Liver (tissue), 9 donors: ENCODE results near the gene ADA. TPM values are rescaled to one million over a fixed set of nuclear protein-coding genes. Genes with fewer than 3 reads are reported as not detected.

Experiments used
- DNase-seq: peaks from one replicate; pipeline ENCODE4 v3.0.0-alpha.2; 2017; ENCODE audit warnings: low spot score
- H3K27ac ChIP-seq, 2 donors: one replicate each; pipeline ENCODE4 v1.7.0; 2013; ENCODE audit warnings: inconsistent platforms in 2 of 2, low read length in 2 of 2, control low read depth in 1 of 2, low read depth in 1 of 2, mild to moderate bottlenecking in 1 of 2
- H3K27me3 ChIP-seq, 4 donors: one replicate each; pipeline versions ENCODE4 v1.6.1 to v1.7.0; 2013; ENCODE audit warnings: low read length in 3 of 4, inconsistent platforms in 1 of 4, mild to moderate bottlenecking in 1 of 4, moderate library complexity in 1 of 4; ENCODE audit not compliant: control insufficient read depth in 4 of 4, insufficient read depth in 4 of 4
- H3K36me3 ChIP-seq, 4 donors: one replicate each; pipeline versions ENCODE4 v1.6.1 to v1.7.0; 2013; ENCODE audit warnings: low read length in 3 of 4, mild to moderate bottlenecking in 3 of 4, low read depth in 1 of 4, moderate library complexity in 1 of 4; ENCODE audit not compliant: control insufficient read depth in 4 of 4, insufficient read depth in 3 of 4
- H3K4me1 ChIP-seq, 4 donors: one replicate each; pipeline versions ENCODE4 v1.6.1 to v1.7.0; 2013; ENCODE audit warnings: low read length in 3 of 4, mild to moderate bottlenecking in 3 of 4, moderate library complexity in 1 of 4; ENCODE audit not compliant: control insufficient read depth in 4 of 4, insufficient read depth in 4 of 4
- H3K4me3 ChIP-seq, 3 donors: one replicate each; pipeline versions ENCODE4 v1.6.1 to v1.7.0; 2013; ENCODE audit warnings: low read length in 3 of 3, control low read depth in 1 of 3, low read depth in 1 of 3, mild to moderate bottlenecking in 1 of 3
- H3K9ac ChIP-seq, 2 donors: one replicate each; pipeline ENCODE4 v1.7.0; 2013; ENCODE audit warnings: low read length in 2 of 2, mild to moderate bottlenecking in 2 of 2, moderate library complexity in 2 of 2, control low read depth in 1 of 2, low read depth in 1 of 2
- H3K9me3 ChIP-seq, 4 donors: one replicate each; pipeline versions ENCODE4 v1.6.1 to v1.7.0; 2013; ENCODE audit warnings: low read length in 3 of 4; ENCODE audit not compliant: control insufficient read depth in 4 of 4
- ATF3 ChIP-seq: IDR thresholded peaks from 2 replicates; pipeline ENCODE4 v1.6.1; 2016; ENCODE audit warnings: antibody characterized with exemption
- CTCF ChIP-seq: fragments of 150-350 bp; IDR thresholded peaks from 2 replicates; pipeline ENCODE4 v1.5.1; 2017; ENCODE audit warnings: improper control_type of control experiment, low read depth, low read length; ENCODE audit not compliant: missing input control
- EGR1 ChIP-seq, 2 donors: IDR thresholded peaks; 2 replicates each; pipeline ENCODE4 v1.6.1; 2016 to 2018; ENCODE audit warnings: antibody characterized with exemption in 2 of 2, low read depth in 2 of 2
- FOXA1 ChIP-seq: IDR thresholded peaks from 2 replicates; pipeline ENCODE4 v1.6.1; 2016; ENCODE audit warnings: antibody characterized with exemption
- FOXA2 ChIP-seq: IDR thresholded peaks from 2 replicates; pipeline ENCODE4 v1.6.1; 2016; ENCODE audit warnings: antibody characterized with exemption
- GABPA ChIP-seq, 2 donors: IDR thresholded peaks in 1 of 2; conservative IDR thresholded peaks in 1 of 2; 2 replicates each; pipeline ENCODE4 v1.6.1; 2016; ENCODE audit warnings: antibody characterized with exemption in 2 of 2, mild to moderate bottlenecking in 1 of 2, moderate library complexity in 1 of 2
- HNF4A ChIP-seq, 2 donors: conservative IDR thresholded peaks; 2 replicates each; pipeline ENCODE4 v1.6.1; 2016; ENCODE audit warnings: antibody characterized with exemption in 2 of 2, mild to moderate bottlenecking in 2 of 2
- HNF4G ChIP-seq: IDR thresholded peaks from 2 replicates; pipeline ENCODE4 v1.6.1; 2016; ENCODE audit warnings: antibody characterized with exemption
- JUND ChIP-seq, 2 donors: IDR thresholded peaks; 2 replicates each; pipeline ENCODE4 v1.6.1; 2016; ENCODE audit warnings: antibody characterized with exemption in 2 of 2
- MAX ChIP-seq: IDR thresholded peaks from 2 replicates; pipeline ENCODE4 v1.6.1; 2016; ENCODE audit warnings: antibody characterized with exemption
- NR2F2 ChIP-seq: IDR thresholded peaks from 2 replicates; pipeline ENCODE4 v1.6.1; 2016; ENCODE audit warnings: antibody characterized with exemption
- RAD21 ChIP-seq, 2 donors: IDR thresholded peaks; 2 replicates each; pipeline ENCODE4 v1.6.1; 2016; ENCODE audit warnings: antibody characterized with exemption in 2 of 2, mild to moderate bottlenecking in 2 of 2
- REST ChIP-seq: IDR thresholded peaks from 2 replicates; pipeline ENCODE4 v1.6.1; 2016; ENCODE audit warnings: antibody characterized with exemption, mild to moderate bottlenecking
- RXRA ChIP-seq, 2 donors: IDR thresholded peaks; 2 replicates each; pipeline ENCODE4 v1.6.1; 2017 to 2018; ENCODE audit warnings: antibody characterized with exemption in 2 of 2, mild to moderate bottlenecking in 1 of 2
- SP1 ChIP-seq: IDR thresholded peaks from 2 replicates; pipeline ENCODE4 v1.6.1; 2018; ENCODE audit warnings: antibody characterized with exemption, mild to moderate bottlenecking
- TAF1 ChIP-seq: conservative IDR thresholded peaks from 2 replicates; pipeline ENCODE4 v1.6.1; 2016; ENCODE audit warnings: antibody characterized with exemption, mild to moderate bottlenecking
- YY1 ChIP-seq: IDR thresholded peaks from 2 replicates; pipeline ENCODE4 v1.6.1; 2016; ENCODE audit warnings: antibody characterized with exemption, mild to moderate bottlenecking
- ZBTB33 ChIP-seq: IDR thresholded peaks from 2 replicates; pipeline ENCODE4 v1.6.1; 2016; ENCODE audit warnings: antibody characterized with exemption
- WGBS: extraction: QIAGEN DNeasy Blood & Tissue Kit; methylation state at CpG from one replicate; pipeline ENCODE4 v1.1.7; 2013; 5-methylcytosine and 5-hydroxymethylcytosine counted together
- polyA plus RNA-seq, 2 donors: library from polyadenylated mRNA; stranded (reverse) in 1 of 2; unstranded in 1 of 2; fragments of 200-250 nt in 1 of 2; fragments of >200 nt in 1 of 2; fragmentation: Nextera tagmentation in 1 of 2; extraction: Ambion mirVana in 1 of 2; gene quantifications; one replicate each; pipeline versions ENCODE4 v1.2.1 to v1.2.3, GENCODE V29; 2013 to 2015
- total RNA-seq, 2 donors: library from RNA; depleted of rRNA; stranded (reverse); fragments of >200 nt; gene quantifications; one replicate each; pipeline ENCODE4 v1.2.3, GENCODE V29; 2014
- donor health status: healthy.
- donor health status: healthy.
- donor health status: healthy.
- donor health status: healthy.
- donor health status: healthy.

Gene ADA
- total and polyA plus RNA-seq, 4 donors, result 2.9 to 7.7 (median 3.0) TPM

- DNase-seq, result no peak
- H3K9me3 ChIP-seq, result no peaks in the 10 kb centered on the region
- no peak overlapping the region for H3K9ac ChIP-seq
- H3K4me3 ChIP-seq, result no peak overlapping the region
- 91% methylated on average over 5 of the region's 5 CpGs for WGBS
- no peak for TF ChIP-seq SP1
- TF ChIP-seq FOXA1, result no peak
- no peak for TF ChIP-seq REST
- TF ChIP-seq EGR1 (IDR thresholded peaks at IDR 0.05; ENCODE audit: low read depth in 2 of 2), result no peak
- TF ChIP-seq ZBTB33, result no peak
- no peak for TF ChIP-seq GABPA (IDR thresholded peaks at IDR 0.05 in 1 of 2, conservative IDR thresholded peaks at IDR 0.05 in 1 of 2)
- TF ChIP-seq NR2F2, result no peak
- no peak for TF ChIP-seq HNF4G
- no peak for TF ChIP-seq HNF4A (conservative IDR thresholded peaks at IDR 0.05)
- no peak for TF ChIP-seq RAD21 (IDR thresholded peaks at IDR 0.05)
- no peak for TF ChIP-seq YY1
- no peak for TF ChIP-seq TAF1
- no peak for TF ChIP-seq MAX
- no peak for TF ChIP-seq CTCF
- TF ChIP-seq JUND (IDR thresholded peaks at IDR 0.05), result no peak
- TF ChIP-seq FOXA2, result no peak
- TF ChIP-seq RXRA (IDR thresholded peaks at IDR 0.05), result no peak
- no peak for TF ChIP-seq ATF3
- no peaks in the 10 kb centered on the region for H3K36me3 ChIP-seq
- H3K4me1 ChIP-seq, result peaks cover 0 to 18% (median 5%) of the 10 kb centered on the region in 4 donors
- H3K27me3 ChIP-seq, result no peaks in the 10 kb centered on the region
- no peak overlapping the region for H3K27ac ChIP-seq
These were observed 3.4 kb downstream of the ADA start for GRCh38 chr20:44648068-44648467.
